WTC11 (cell line): ENCODE data around the gene IFNE. TPM values are rescaled to one million over a fixed set of nuclear protein-coding genes. Genes with fewer than 3 reads are reported as not detected.
"Not testable (repeated sequence)": the region's sequence is repeated elsewhere in the genome, so short reads cannot be mapped to it uniquely, and the experiment has no call there.

ENCODE experiments used
- ATAC-seq: fragments of 200-7000 bp; cut with Tn5 transposase; 2 replicates; pipeline ENCODE4 v1.10.0; 2021; ENCODE audit warnings: mild to moderate bottlenecking, moderate library complexity
- CTCF ChIA-PET: fragments of 300-600 bp; sonication (Branson Sonifier 250); formaldehyde crosslinking; loops from one replicate; lab custom pipeline; 2021; ENCODE audit warnings: antibody characterized with exemption; lab: Charles Lee
- POLR2A ChIA-PET: fragments of 350-600 bp; sonication (Branson Sonifier 250); formaldehyde crosslinking; loops from one replicate; lab custom pipeline; 2021; ENCODE audit warnings: antibody characterized with exemption; lab: Charles Lee
- DNase-seq: peaks from one replicate; pipeline ENCODE4 v3.0.0; 2021; ENCODE audit warnings: low spot score
- H3K27ac Mint-ChIP-seq: 2 replicates; pipeline ENCODE4 v1.8.0; 2021; ENCODE audit warnings: mixed read lengths
- H3K27me3 Mint-ChIP-seq: 2 replicates; pipeline ENCODE4 v1.8.0; 2021; ENCODE audit warnings: low read depth, mild to moderate bottlenecking, moderate library complexity, mixed read lengths
- H3K36me3 Mint-ChIP-seq: 2 replicates; pipeline ENCODE4 v1.8.0; 2021; ENCODE audit warnings: mixed read lengths
- H3K4me1 Mint-ChIP-seq: 2 replicates; pipeline ENCODE4 v1.8.0; 2022; ENCODE audit warnings: mixed read lengths
- H3K4me3 Mint-ChIP-seq: 2 replicates; pipeline ENCODE4 v1.8.0; 2021; ENCODE audit warnings: mild to moderate bottlenecking, moderate library complexity, mixed read lengths
- H3K9me3 Mint-ChIP-seq: 2 replicates; pipeline ENCODE4 v1.8.0; 2021; ENCODE audit warnings: mixed read lengths
- CREM ChIP-seq: sonication (generic); formaldehyde crosslinking; IDR thresholded peaks from 2 replicates; pipeline ENCODE4 v1.8.1; 2022; ENCODE audit warnings: mild to moderate bottlenecking, missing genetic modification reagents, moderate library complexity
- ELF4 ChIP-seq: sonication (generic); formaldehyde crosslinking; IDR thresholded peaks from 2 replicates; pipeline ENCODE4 v1.8.1; 2022; ENCODE audit warnings: low read depth, mild to moderate bottlenecking, moderate library complexity, missing genetic modification reagents
- EMX1 ChIP-seq: fragments of 250-450 bp; sonication (Bioruptor Pico); IDR thresholded peaks from 2 replicates; pipeline ENCODE4 v1.8.0; 2021; ENCODE audit warnings: mild to moderate bottlenecking
- ETV6 ChIP-seq: sonication (generic); formaldehyde crosslinking; IDR thresholded peaks from 2 replicates; pipeline ENCODE4 v1.8.1; 2022; ENCODE audit warnings: mild to moderate bottlenecking, missing genetic modification reagents
- FOXJ3 ChIP-seq: sonication (generic); formaldehyde crosslinking; IDR thresholded peaks from 2 replicates; pipeline ENCODE4 v1.9.0; 2021; ENCODE audit warnings: missing genetic modification reagents, mild to moderate bottlenecking, borderline replicate concordance
- GABPB1 ChIP-seq: sonication (generic); formaldehyde crosslinking; IDR thresholded peaks from 2 replicates; pipeline ENCODE4 v1.8.1; 2023; ENCODE audit warnings: mild to moderate bottlenecking, missing genetic modification reagents
- GRHL2 ChIP-seq: fragments of 250-450 bp; sonication (Bioruptor Pico); IDR thresholded peaks from 2 replicates; pipeline ENCODE4 v1.8.0; 2022; ENCODE audit warnings: mild to moderate bottlenecking, moderate library complexity; ENCODE audit not compliant: insufficient replicate concordance, severe bottlenecking
- GTF2I ChIP-seq: fragments of 250-450 bp; sonication (Bioruptor Pico); conservative IDR thresholded peaks from 2 replicates; pipeline ENCODE4 v1.4.0; 2021; ENCODE audit warnings: mild to moderate bottlenecking
- JUN ChIP-seq: sonication (generic); formaldehyde crosslinking; IDR thresholded peaks from 2 replicates; pipeline ENCODE4 v1.8.0; 2023; ENCODE audit warnings: mild to moderate bottlenecking, missing genetic modification reagents
- KAT7 ChIP-seq: sonication (generic); formaldehyde crosslinking; IDR thresholded peaks from 2 replicates; pipeline ENCODE4 v1.8.1; 2023; ENCODE audit warnings: missing genetic modification reagents, mild to moderate bottlenecking, borderline replicate concordance
- NR1H2 ChIP-seq: sonication (generic); formaldehyde crosslinking; IDR thresholded peaks from 2 replicates; pipeline ENCODE4 v1.9.0; 2021; ENCODE audit warnings: mild to moderate bottlenecking, moderate library complexity, missing genetic modification reagents
- NR2C2 ChIP-seq: sonication (generic); formaldehyde crosslinking; IDR thresholded peaks from 2 replicates; pipeline ENCODE4 v1.8.0; 2022; ENCODE audit warnings: mild to moderate bottlenecking, missing genetic modification reagents
- NR3C1 ChIP-seq: sonication (generic); formaldehyde crosslinking; conservative IDR thresholded peaks from 2 replicates; pipeline ENCODE4 v1.8.1; 2023; ENCODE audit warnings: low read depth, mild to moderate bottlenecking, missing genetic modification reagents
- PRRX2 ChIP-seq: fragments of 250-450 bp; sonication (Bioruptor Pico); IDR thresholded peaks from 2 replicates; pipeline ENCODE4 v1.8.0; 2021; ENCODE audit warnings: mild to moderate bottlenecking
- RELA ChIP-seq: sonication (generic); formaldehyde crosslinking; IDR thresholded peaks from 2 replicates; pipeline ENCODE4 v1.8.1; 2022; ENCODE audit warnings: missing genetic modification reagents, mild to moderate bottlenecking, borderline replicate concordance
- RORB ChIP-seq: fragments of 250-450 bp; sonication (Bioruptor Pico); IDR thresholded peaks from 2 replicates; pipeline ENCODE4 v1.9.0; 2021; ENCODE audit warnings: mild to moderate bottlenecking
- SMAD4 ChIP-seq: sonication (generic); formaldehyde crosslinking; IDR thresholded peaks from 2 replicates; pipeline ENCODE4 v1.8.0; 2022; ENCODE audit warnings: mild to moderate bottlenecking, missing genetic modification reagents
- ZNF121 ChIP-seq: sonication (generic); formaldehyde crosslinking; IDR thresholded peaks from 2 replicates; pipeline ENCODE4 v1.8.0; 2023; ENCODE audit warnings: missing genetic modification reagents
- ZNF396 ChIP-seq: fragments of 250-450 bp; sonication (Bioruptor Pico); IDR thresholded peaks from 2 replicates; pipeline ENCODE4 v1.8.0; 2021; ENCODE audit warnings: mild to moderate bottlenecking, moderate library complexity, borderline replicate concordance
- total RNA-seq: library from RNA; stranded (reverse); gene quantifications from 3 replicates; pipeline ENCODE4 v1.2.3, GENCODE V29; 2021
- TF ChIP-seq, protein P1 (sequence below): fragments of 250-450 bp; sonication (Bioruptor Pico); IDR thresholded peaks from 2 replicates; pipeline ENCODE4 v1.9.0; 2021; ENCODE audit warnings: mild to moderate bottlenecking
- TF ChIP-seq, protein P2 (sequence below): sonication (generic); formaldehyde crosslinking; IDR thresholded peaks from 2 replicates; pipeline ENCODE4 v1.8.1; 2023; ENCODE audit warnings: mild to moderate bottlenecking, missing genetic modification reagents
- TF ChIP-seq, protein P3 (sequence below): sonication (generic); formaldehyde crosslinking; IDR thresholded peaks from 2 replicates; pipeline ENCODE4 v1.8.0; 2022; ENCODE audit warnings: mild to moderate bottlenecking, missing genetic modification reagents
- TF ChIP-seq, protein P4 (sequence below): fragments of 250-450 bp; sonication (Bioruptor Pico); IDR thresholded peaks from 2 replicates; pipeline ENCODE4 v1.8.0; 2021; ENCODE audit warnings: mild to moderate bottlenecking
- TF ChIP-seq, protein P5 (sequence below): fragments of 250-450 bp; sonication (Bioruptor Pico); IDR thresholded peaks from 2 replicates; pipeline ENCODE4 v1.9.0; 2021; ENCODE audit warnings: mild to moderate bottlenecking
- TF ChIP-seq, protein P6 (sequence below): fragments of 200-600 bp; IDR thresholded peaks from 2 replicates; pipeline ENCODE4 v1.8.0; 2022; ENCODE audit warnings: antibody characterized with exemption
- TF ChIP-seq, protein P7 (sequence below): sonication (generic); formaldehyde crosslinking; IDR thresholded peaks from 2 replicates; pipeline ENCODE4 v1.8.0; 2022; ENCODE audit warnings: mild to moderate bottlenecking, missing genetic modification reagents

IFNE gene
- total RNA-seq, 1 experiment from 2014 or later = 0.11 TPM

DNA sequence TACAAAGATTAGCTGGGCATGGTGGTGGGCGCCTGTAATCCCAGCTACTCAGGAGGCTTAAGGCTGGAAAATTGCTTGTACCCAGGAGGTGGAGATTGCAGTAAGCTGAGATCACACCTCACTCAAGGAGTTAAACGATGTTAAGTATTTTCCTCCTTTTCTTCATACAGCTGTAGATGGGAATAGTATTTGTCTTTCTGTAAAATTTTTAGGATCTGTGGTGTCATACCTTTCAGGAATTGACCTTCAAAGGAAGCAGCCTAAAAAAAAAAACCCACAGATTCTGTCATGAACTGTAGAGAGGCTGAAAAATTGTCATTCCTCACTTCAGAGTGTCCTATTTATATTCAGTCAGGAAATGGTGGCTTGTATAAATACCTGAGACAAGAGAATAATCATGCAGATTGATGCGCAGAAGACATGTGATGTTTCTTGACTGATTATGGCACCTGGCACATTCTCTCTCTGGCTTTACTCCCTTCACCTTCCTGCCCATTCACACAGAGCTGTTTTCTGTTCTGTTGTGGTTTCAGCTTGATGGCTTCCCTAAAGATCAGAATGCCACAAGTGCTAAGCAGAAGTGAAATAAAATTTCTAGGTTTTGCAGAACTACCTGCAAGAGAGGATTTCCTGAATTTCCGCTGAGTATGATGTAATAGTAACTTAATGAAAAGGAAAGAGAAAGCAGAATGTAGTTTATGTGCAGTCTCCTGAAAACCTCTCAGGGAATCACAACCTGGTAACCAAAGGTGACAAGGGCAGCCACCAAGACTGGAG lies 38.1 kb downstream of the IFNE start (continued):
- TF ChIP-seq, protein P1, sequence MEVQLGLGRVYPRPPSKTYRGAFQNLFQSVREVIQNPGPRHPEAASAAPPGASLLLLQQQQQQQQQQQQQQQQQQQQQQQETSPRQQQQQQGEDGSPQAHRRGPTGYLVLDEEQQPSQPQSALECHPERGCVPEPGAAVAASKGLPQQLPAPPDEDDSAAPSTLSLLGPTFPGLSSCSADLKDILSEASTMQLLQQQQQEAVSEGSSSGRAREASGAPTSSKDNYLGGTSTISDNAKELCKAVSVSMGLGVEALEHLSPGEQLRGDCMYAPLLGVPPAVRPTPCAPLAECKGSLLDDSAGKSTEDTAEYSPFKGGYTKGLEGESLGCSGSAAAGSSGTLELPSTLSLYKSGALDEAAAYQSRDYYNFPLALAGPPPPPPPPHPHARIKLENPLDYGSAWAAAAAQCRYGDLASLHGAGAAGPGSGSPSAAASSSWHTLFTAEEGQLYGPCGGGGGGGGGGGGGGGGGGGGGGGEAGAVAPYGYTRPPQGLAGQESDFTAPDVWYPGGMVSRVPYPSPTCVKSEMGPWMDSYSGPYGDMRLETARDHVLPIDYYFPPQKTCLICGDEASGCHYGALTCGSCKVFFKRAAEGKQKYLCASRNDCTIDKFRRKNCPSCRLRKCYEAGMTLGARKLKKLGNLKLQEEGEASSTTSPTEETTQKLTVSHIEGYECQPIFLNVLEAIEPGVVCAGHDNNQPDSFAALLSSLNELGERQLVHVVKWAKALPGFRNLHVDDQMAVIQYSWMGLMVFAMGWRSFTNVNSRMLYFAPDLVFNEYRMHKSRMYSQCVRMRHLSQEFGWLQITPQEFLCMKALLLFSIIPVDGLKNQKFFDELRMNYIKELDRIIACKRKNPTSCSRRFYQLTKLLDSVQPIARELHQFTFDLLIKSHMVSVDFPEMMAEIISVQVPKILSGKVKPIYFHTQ (CRISPR knock-in tag) = no peak
- TF ChIP-seq, protein P2, sequence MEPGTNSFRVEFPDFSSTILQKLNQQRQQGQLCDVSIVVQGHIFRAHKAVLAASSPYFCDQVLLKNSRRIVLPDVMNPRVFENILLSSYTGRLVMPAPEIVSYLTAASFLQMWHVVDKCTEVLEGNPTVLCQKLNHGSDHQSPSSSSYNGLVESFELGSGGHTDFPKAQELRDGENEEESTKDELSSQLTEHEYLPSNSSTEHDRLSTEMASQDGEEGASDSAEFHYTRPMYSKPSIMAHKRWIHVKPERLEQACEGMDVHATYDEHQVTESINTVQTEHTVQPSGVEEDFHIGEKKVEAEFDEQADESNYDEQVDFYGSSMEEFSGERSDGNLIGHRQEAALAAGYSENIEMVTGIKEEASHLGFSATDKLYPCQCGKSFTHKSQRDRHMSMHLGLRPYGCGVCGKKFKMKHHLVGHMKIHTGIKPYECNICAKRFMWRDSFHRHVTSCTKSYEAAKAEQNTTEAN (CRISPR knock-in tag) = no peak
- TF ChIP-seq NR1H2 (CRISPR knock-in tag) (no peak), GTF2I (no peak), EMX1 (CRISPR knock-in tag) (no peak), FOXJ3 (CRISPR knock-in tag) (no peak)
- TF ChIP-seq, protein P3, sequence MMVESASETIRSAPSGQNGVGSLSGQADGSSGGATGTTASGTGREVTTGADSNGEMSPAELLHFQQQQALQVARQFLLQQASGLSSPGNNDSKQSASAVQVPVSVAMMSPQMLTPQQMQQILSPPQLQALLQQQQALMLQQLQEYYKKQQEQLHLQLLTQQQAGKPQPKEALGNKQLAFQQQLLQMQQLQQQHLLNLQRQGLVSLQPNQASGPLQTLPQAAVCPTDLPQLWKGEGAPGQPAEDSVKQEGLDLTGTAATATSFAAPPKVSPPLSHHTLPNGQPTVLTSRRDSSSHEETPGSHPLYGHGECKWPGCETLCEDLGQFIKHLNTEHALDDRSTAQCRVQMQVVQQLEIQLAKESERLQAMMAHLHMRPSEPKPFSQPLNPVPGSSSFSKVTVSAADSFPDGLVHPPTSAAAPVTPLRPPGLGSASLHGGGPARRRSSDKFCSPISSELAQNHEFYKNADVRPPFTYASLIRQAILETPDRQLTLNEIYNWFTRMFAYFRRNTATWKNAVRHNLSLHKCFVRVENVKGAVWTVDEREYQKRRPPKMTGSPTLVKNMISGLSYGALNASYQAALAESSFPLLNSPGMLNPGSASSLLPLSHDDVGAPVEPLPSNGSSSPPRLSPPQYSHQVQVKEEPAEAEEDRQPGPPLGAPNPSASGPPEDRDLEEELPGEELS = no peak
- TF ChIP-seq, protein P4, sequence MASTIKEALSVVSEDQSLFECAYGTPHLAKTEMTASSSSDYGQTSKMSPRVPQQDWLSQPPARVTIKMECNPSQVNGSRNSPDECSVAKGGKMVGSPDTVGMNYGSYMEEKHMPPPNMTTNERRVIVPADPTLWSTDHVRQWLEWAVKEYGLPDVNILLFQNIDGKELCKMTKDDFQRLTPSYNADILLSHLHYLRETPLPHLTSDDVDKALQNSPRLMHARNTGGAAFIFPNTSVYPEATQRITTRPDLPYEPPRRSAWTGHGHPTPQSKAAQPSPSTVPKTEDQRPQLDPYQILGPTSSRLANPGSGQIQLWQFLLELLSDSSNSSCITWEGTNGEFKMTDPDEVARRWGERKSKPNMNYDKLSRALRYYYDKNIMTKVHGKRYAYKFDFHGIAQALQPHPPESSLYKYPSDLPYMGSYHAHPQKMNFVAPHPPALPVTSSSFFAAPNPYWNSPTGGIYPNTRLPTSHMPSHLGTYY = no peak

DNA sequence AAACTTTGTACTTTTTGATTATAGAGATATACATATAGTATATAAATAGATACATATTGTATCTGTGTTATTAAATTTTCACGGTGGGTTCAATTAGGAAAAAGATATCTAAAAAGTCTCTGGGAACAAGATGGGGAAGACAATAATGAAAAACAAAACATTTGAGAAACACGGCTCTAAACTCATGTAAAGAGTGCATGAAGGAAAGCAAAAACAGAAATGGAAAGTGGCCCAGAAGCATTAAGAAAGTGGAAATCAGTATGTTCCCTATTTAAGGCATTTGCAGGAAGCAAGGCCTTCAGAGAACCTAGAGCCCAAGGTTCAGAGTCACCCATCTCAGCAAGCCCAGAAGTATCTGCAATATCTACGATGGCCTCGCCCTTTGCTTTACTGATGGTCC lies 42.0 kb downstream of the IFNE start, which contains the start of gene IFNA1:
IFNA1 (plus strand) TSS at position 301 of the 400 bp plus-strand sequence; CDS start at position 370, 69 bp downstream.
- ChIA-PET POLR2A (no interaction called here), CTCF (no interaction called here)
- H3K27me3 Mint-ChIP-seq = no peaks in the 10 kb centered on the region

DNA sequence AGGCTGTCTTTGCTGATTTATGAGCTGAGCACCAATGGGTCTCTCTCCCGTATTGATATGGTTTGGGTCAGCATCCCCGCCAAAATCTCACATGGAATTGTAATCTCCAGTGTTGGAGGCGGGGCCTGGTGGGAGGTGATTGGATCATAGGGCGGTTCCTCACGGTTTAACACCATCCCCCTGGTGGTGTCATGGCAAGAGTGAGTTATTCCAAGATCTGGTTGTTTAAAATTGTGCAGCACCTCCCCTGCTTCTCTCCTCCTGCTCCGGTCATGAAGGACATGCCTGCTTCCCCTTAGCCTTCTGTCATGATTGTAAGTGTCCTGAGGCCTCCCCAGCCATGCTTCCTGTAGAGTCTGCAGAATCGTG lies 47.1 kb downstream of the IFNE start:
- H3K4me3 Mint-ChIP-seq, POLR2A ChIA-PET, H3K36me3 Mint-ChIP-seq, DNase-seq, H3K27ac Mint-ChIP-seq, H3K27me3 Mint-ChIP-seq, H3K9me3 Mint-ChIP-seq: not testable (repeated sequence)
- CTCF ChIA-PET = interaction anchor here (0.6 to 1.9 kb wide), 40 partner anchors 11 to 368 kb away, joined by 3 to 34 read pairs (median 4); partner anchors contain the start of genes KLHL9 and MTAP
- ATAC-seq = peak; percentile 79
- peaks cover 12% of the 10 kb centered on the region for H3K4me1 Mint-ChIP-seq

More for the DNA sequence above, 42.0 kb downstream of the IFNE start, which contains the start of gene IFNA1:
- TF ChIP-seq ELF4 (CRISPR knock-in tag) = no peak
- no peak for TF ChIP-seq ZNF121
- TF ChIP-seq NR2C2 (CRISPR knock-in tag) = no peak
- TF ChIP-seq, protein P5, sequence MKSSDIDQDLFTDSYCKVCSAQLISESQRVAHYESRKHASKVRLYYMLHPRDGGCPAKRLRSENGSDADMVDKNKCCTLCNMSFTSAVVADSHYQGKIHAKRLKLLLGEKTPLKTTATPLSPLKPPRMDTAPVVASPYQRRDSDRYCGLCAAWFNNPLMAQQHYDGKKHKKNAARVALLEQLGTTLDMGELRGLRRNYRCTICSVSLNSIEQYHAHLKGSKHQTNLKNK = no peak
- no peak for TF ChIP-seq PRRX2 (CRISPR knock-in tag)
- no peak for TF ChIP-seq GRHL2 (CRISPR knock-in tag)
- no peak for TF ChIP-seq NR3C1 (CRISPR knock-in tag)
- no peak for TF ChIP-seq KAT7 (CRISPR knock-in tag)
- no peak for TF ChIP-seq SMAD4 (CRISPR knock-in tag)
- no peak for TF ChIP-seq RORB (CRISPR knock-in tag)
- TF ChIP-seq, protein P6, sequence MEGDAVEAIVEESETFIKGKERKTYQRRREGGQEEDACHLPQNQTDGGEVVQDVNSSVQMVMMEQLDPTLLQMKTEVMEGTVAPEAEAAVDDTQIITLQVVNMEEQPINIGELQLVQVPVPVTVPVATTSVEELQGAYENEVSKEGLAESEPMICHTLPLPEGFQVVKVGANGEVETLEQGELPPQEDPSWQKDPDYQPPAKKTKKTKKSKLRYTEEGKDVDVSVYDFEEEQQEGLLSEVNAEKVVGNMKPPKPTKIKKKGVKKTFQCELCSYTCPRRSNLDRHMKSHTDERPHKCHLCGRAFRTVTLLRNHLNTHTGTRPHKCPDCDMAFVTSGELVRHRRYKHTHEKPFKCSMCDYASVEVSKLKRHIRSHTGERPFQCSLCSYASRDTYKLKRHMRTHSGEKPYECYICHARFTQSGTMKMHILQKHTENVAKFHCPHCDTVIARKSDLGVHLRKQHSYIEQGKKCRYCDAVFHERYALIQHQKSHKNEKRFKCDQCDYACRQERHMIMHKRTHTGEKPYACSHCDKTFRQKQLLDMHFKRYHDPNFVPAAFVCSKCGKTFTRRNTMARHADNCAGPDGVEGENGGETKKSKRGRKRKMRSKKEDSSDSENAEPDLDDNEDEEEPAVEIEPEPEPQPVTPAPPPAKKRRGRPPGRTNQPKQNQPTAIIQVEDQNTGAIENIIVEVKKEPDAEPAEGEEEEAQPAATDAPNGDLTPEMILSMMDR = no peak
- TF ChIP-seq GABPB1 (CRISPR knock-in tag) = no peak
- no peak for TF ChIP-seq ETV6 (CRISPR knock-in tag)
- TF ChIP-seq RELA (CRISPR knock-in tag) = no peak
- no peak for TF ChIP-seq ZNF396
- TF ChIP-seq, protein P7, sequence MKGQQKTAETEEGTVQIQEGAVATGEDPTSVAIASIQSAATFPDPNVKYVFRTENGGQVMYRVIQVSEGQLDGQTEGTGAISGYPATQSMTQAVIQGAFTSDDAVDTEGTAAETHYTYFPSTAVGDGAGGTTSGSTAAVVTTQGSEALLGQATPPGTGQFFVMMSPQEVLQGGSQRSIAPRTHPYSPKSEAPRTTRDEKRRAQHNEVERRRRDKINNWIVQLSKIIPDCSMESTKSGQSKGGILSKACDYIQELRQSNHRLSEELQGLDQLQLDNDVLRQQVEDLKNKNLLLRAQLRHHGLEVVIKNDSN (CRISPR knock-in tag) = no peak
- no peak for TF ChIP-seq JUN (CRISPR knock-in tag)
- no peak for TF ChIP-seq CREM (CRISPR knock-in tag)
- Mint-ChIP-seq H3K36me3 (no peaks in the 10 kb centered on the region), H3K27ac (no peak within 1 kb of the TSS), H3K9me3 (peaks cover 8% of the 10 kb centered on the region), H3K4me1 (0 out of 2 replicates have a peak, but pooled peaks cover 2% of the 10 kb centered on the region), H3K4me3 (no peak within 1 kb of the TSS)
- ATAC-seq (no peak), DNase-seq (no peak)
